Stimulated activated CD8-positive, alpha-beta memory T cell treated with anti-CD3 and anti-CD28 coated beads, Interleukin-15, amount 100 ng/mL, for 4 hours (primary cell): ENCODE results near the gene MTUS2.

Experiments used
- DNase-seq, 2 donors: peaks; one replicate each; pipeline ENCODE4 v3.0.0-alpha.2; 2020; ENCODE audit warnings: low read depth in 2 of 2

MTUS2 gene

DNA sequence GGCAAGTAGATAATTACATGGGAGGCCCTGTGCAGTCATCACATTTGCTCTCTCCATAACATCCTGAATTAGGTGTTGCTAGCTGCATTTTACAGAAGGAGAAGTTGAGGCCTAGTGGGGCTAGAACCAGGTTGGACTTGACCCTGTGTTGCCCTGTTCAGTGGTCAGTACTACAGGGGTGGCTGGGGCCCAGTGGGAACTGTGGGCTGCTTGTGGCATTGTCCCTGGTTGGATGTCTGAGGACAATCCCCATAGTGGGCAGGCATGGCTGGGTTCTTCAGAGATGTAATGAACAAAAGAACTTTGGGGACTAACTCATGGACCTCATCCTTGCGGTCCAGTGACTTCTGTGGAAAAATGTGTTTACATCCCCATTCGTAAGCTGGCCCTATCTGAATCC lies 38.9 kb downstream of the MTUS2 start:
- no peak for DNase-seq

DNA sequence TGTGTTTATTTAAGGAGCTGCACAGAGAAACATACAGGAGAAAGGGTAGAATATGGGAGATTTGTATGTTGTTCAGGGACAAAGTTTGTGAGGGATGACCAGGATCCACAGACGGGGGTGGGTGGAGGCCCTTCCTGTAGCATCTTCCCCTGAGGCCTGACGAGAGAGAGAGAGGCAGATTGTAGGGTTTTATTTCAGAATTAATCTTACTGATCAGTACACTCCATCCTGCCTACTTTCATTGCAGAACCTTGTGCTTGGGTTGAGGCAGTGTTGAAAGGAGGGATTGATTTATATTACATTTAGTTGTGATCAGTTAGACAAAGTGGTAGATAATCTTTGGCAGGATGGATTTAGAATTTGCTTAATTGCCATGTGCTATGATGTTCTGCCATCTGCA lies 39.6 kb downstream of the MTUS2 start:
- no peak for DNase-seq

DNA sequence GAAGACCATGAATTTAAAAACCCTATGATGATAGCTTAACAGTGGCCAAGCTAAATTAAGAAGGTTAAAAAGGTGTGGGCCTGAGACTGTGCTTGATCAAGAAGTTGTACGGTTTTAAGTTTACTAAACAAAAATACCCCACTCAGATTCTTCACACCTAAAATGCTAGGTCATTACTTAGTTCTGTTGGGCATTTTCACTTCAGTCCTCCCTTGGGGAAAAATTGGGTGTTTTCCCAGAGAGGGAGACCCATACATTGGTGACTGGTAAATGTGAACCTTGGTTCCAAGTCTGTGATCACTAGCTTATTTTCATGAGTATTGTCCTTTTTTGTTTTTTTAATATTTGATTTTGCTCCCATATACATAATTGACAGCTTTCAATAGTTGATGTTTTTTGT lies 44.4 kb downstream of the MTUS2 start:
- DNase-seq, result no peak

DNA sequence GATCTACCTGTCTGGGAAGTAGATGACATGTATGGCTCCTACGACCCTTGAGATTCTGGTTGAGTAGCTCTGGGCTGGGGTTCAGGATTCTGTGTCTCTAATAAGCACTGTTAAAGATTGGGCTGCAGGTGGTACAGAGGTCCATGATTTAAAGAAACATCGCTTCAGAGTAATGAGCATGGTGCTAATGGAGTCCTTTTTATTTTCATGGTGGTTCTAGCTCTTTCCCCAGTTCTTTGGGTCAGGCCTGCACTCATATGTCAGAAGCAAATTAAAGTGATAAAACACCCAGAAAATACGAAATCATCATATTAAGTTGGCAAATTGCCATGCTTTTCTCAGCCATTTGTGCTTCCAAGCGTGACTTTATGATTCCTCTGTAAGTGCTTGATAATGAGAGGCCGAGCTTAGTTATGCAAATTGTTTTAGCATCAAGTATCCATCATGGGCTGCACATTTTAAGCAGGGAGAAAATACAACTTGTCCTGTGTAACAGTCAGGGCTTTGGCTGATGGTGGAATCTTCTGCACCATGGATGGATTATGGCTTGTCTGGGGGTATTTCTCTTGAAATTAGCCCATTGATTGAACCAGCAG lies 45.1 kb downstream of the MTUS2 start:
- no peak for DNase-seq

DNA sequence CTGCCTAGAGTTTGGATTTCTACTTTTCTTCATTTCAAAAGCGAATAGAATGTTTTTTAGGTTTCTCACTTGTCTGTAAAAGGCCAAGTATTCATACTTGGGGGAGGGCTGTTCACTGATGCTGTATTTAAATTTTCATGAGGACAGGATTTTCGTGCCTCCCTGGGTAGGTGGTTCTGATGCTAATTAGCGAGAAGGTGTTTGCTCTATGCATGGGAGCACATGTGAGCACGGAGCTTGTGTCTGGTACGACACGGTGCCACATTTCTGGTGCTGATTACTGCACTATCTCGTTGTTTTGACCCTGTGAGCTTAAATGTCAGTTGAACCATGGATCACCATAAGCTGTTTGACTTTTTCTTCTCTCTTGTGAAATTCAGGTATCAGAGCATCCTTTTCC lies 45.8 kb downstream of the MTUS2 start:
- no peak for DNase-seq

DNA sequence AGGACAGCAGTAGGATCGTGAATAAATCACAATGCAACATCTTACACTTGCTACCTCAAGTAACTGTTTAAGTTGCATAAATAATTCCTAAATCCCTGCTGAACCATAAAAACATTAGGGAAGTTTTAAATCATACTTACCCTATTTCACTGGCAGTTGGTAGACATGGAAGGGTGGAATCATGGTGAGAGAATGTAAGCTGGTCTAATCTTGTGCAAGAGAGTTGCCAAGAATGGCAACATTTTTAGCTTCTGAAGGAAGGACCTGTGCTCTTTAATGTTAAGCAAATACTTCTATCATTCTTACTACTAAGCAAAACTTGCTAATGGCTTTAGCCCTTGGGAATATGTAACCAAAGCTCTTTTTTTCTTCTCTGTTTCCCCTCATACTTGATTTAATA lies 46.8 kb downstream of the MTUS2 start:
- DNase-seq, result no peak

DNA sequence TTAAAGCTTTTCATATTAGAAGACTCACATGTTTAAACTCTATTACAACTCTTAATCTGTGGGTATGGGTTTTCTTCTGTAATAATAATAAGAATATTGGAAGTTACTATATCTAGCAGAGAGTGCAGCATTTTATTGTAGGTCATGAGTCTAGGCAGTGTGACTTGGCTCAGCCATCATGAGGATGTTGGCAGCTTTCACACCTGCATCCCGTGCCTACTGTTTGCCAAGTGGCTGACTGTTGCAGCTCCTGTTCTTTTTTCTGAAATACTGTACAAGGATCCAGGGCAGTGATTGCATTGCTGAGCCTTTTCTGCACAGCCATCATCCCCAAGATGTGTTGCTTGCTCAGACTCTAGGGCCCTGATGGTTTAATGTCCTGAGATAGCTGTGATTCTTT lies 47.4 kb downstream of the MTUS2 start:
- DNase-seq, result no peak

DNA sequence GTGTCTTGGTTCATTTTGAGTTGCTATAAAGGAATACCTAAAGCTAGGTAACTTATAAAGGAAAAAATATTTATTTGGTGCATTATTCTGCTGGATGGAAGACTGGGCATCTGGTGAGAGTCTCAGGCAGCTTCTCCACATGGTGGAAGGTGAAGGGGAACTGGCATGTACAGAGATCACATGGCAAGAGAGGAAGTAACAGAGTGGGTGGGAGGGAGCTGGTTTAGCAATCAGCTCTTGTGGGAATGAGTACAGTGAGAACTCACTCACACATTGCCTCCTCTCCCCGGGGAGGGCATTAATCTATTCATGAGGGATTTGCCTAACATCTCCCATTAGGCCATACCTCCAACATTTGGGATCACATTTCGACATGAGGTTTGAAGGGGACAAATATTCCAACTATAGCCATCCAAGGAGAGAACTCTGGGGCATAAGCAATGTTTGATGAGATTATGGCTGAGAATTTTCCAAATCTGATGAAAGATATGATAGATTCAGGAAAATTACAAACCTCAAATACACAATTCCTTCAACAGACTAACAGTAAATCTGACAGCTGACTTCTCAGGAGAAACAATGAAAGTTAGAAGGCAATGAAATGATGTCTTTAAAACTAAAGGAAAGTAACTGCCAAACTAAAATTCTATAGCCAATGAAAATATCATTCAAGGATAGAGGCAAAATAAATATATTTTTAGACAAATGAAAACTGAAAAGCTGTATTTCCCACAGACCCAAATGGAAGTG lies 52.5 kb downstream of the MTUS2 start:
- no peak for DNase-seq

DNA sequence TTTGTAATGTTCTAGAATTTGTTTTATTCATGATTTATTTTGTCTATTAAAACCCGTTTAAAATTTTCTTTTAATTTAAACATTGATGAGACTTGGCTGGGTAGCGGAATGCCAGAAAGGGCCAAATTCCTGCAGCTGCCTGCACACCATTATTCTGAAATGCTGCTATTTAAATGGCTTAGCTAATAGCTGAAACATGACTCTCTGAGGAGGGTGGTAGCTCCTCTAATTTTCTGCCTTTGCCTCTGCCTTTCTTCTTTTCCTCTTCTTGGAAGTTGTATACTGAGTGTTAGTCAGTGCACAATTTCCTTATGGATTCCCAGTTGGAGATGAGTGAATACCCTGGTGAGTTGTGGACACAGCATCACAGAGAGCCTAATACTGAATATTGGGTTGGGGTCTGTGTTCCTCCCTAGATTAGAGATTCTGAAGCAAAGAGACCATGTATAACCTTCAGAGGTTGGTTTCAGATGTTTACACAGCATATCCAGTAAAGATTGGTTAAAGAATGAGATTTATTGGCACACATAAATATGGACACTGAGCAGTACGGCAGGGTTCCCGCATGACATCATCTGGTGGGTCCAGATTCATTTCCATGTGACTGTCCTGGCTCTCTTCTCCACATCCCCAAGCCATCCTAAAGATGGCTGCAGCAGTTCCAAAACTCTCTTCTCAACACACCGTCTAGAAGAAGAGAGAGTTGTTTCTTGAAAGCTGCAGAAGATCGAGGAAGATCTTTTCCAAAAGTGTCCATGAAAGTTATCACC lies 55.9 kb downstream of the MTUS2 start:
- DNase-seq, result no peak

DNA sequence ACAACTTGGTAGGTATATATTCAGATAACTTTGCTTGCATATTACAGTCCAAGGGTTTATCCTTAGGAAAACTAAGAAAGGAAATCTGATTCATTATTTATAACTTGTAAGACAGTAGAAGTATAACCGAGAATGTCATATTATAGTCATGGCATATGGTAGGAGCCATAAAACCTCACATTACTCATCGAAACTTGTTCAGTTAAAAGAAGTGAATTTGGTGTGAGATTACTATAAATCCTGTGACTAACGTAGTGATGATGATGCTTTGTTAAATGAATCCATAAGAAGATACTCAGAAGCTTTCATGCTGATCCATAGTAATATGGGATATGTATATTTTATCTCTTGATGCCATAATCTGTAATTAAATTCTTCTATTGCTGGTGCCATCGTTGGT lies 57.3 kb downstream of the MTUS2 start:
- no peak for DNase-seq

DNA sequence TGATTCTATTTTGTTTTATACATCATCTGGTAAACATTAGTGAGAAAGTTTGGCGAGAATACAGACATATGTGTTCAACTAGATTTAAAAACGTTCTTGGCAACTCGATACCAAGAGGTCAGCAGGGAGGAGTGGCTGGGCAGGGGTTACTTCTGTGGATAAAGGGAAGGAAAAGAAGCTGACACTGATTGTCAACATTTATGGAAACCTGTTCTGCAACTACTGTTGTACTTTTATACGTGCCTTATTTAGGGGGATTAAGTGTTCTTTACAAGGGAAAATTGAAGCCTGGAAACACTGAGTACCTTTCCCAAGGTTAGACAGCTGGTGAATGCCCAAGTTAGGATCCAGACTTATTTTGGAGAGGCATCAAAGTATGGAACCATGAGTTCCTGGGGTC lies 65.0 kb downstream of the MTUS2 start:
- DNase-seq, result no peak

DNA sequence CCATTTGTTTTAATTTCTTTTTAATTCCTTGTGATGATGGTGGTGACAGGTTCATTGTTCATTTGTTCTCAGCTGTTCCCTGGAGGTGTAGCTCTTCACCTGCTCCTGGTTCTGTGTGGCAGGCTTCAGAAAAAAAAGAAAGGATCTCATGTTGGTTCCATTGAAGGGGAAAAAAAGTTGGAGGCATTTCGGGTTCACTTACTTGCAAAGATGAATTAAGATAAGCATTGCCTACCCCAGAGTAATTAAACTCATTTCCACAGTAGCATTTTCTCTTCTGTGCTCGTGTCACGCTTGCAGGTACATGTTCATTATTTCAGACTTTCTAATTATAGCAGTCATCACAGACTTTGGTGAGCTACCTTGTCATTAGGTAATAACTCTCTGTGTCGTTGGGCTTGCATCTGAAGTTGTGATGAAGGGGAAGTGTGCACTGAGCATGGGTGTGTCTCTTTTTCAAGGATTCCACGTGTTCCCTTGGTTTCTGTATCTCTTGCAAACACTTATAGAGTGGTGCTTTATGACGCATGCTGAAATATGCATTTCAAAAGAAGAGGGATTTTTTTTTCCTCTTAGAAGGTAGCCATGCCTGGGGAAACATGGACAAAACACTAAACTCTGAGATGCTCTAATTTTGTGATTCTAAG lies 69.1 kb downstream of the MTUS2 start:
- DNase-seq, result no peak

DNA sequence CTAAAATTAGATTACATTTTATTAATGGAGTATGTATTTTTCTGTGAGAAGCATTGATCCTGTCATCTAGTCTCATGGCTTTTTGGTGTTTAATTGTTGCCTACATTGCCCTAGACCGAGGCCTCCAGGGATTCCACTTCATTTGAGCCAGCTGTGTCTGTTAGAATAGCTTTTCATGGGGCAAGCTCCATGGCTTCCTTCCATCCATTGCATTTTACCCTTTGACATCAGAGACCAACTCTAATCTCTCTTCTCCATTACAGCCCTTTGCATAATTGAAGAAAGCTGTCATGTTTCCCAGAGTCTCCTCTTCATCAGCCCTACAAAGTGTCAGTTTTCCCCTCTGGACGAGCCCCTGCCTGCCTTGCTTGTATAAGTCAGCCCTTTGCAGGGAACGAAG lies 70.6 kb downstream of the MTUS2 start:
- DNase-seq, result no peak

DNA sequence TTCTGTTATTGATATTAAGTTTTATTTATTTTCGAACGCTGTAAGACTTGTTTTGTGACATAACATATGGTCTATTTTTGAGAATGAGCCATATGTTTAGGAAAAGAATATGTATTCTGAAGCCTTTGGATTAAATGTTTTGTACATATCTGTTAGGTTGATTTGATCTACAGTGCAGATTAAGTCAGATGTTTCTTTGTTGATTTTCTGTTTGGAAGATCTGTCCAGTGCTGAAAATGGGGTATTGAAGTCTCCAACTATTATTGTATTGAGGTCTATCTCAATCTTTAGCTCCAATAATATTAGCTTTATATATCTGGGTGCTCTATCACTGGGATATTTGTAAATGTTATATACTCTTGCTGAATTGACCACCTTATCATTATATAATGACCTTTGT lies 97.9 kb downstream of the MTUS2 start:
- no peak for DNase-seq

DNA sequence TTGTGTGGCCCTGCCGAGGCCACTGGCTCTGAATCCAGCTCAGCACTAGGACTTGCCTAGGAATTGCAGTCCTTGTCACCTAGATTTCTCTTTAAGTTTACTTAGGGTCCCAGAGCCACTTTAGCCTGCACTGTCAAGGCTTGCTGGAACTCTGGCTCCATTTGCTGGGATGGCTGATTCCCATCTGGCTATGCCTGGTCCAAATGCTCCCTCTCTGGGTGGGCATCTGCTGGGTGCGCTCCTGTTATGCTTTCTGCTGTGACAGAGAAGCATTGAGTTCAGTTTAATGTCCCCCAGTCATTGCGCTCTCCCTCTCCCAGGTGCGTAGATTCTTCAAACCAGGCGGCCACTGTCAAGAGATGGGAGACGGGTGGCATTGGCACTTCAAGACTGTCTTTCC lies 102.2 kb downstream of the MTUS2 start:
- DNase-seq, result no peak

DNA sequence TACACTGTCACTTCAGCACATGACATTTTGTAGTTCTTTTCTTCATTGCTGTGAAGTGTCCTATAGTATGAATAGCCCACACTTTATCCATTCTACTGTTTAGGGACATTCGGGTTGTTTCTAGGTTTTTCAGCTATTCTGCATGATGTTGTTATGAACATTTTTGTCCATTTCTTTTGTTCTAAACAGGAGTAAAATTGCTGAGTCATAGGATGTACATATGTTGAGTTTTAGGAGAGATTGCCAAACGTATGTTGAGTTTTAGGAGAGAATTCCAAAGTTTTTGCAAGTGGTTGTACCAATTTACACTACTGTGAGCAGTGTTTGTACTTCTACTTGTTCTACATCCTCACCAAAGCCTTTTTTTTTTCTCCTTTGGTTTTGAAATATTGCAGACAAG lies 115.0 kb downstream of the MTUS2 start:
- DNase-seq, result no peak

DNA sequence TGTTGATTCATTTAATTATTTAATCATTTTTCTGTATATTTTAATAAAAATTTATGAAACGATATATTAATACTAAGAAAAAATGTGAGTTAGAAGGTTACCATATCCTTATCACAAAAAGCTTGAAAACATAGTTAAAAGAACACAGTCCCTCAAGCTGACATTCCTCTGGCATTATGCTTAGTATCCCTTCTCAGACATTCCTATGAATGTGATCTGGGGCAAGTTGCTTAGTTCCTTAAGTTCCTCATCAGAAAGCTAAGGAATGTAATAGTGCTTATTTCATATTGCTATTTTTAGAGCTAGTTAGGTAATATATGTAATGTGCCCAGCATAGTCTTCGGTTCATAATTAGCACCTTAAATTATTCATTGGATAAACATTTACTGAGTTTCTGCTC lies 122.8 kb downstream of the MTUS2 start:
- DNase-seq, result no peak

DNA sequence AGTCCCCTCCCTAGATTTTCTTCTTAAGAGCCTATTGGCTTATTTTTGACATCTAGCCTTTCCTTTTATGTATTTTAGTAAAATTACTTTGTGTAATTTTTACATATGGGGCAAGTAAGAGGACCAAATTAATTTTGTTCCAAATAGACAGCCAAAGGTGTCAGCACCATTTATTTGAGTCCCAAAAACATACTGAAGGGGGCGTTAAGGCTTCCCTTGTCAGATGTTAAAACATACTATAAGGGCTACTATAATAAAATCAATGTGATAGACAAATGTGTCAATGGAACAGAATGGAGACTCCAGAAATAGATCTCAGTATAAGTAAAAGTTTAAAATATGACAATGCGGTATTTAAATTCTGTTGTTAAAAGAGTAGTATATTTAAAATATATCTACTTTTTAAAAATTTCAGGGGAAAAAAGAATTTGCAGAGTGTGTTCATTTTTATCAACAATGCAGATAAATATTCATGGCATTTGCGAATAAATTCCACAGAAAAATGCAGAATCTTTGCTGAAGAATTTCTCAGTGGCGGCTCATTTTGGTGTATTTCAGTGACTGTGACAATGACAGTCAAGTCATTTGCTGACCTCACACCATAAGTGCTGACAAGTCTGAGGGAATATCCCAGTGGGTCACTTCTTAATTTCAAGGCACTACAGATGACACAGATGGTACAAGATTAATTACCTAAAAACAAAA lies 133.7 kb downstream of the MTUS2 start:
- no peak for DNase-seq

DNA sequence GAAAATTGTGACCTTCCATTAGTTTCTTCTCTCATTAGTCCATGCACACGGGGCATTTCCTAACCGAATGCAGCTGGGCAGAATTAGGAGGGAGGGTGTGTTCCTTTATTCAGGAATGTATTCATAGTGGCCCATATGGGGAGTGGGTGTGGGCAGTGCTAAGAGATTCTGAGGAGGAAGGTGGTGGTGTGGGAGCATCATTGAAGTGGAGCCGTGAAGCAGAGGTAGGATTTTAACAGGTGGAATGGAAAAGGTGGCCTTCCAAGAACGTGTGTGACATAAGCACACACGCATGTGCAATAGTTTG lies 134.2 kb downstream of the MTUS2 start:
- no peak for DNase-seq

DNA sequence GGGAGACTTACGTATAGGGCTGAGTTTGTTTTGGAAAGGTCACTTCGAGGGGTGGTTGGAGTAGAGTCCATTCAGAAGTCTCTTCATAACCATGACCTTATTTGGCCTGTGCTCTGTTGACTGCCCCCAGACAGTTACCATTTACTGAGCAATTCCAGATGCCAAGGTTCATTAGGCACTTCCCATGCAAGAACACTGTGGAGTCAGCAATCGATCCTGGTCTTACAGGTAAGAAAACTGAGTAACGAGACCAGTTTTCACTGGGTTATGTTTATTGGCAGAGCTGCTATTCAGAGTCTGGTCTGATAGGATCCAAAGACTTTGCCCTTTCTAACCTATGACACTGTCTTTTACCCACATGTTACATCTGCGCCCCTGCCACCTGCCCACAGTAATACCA lies 134.7 kb downstream of the MTUS2 start:
- DNase-seq, result no peak

DNA sequence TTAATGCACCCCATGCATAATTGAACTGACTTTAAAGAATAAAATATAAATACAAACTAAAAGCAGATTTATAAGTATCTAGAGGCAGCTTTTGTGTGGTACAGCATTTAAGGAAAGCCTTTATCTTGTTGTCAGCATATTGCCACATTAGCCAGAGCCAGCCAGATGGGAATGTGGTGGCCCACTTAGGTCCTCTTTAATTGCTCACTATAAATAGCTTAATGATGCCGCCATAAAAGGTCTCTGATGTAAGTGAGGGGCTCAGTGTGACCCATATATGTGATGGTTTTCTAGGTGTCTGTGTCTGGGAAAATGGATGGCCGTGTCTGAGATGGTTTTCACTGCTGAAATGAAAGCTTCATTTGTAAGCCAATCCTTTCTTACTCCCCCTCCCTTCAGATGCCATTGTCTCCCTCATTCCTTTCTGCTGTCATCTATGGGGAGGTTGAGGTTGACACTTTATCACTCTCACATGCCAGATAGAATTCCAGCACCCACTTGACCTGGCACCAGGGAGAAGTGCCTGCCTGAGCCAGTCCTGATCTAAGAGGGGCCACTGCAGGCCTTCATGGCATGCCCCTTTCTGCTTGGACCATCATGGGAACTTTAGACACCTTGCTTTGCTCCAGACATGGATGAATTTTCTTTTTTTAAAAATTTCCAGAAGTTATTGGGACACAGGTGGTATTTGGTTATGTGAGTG lies 135.3 kb downstream of the MTUS2 start:
- no peak for DNase-seq

DNA sequence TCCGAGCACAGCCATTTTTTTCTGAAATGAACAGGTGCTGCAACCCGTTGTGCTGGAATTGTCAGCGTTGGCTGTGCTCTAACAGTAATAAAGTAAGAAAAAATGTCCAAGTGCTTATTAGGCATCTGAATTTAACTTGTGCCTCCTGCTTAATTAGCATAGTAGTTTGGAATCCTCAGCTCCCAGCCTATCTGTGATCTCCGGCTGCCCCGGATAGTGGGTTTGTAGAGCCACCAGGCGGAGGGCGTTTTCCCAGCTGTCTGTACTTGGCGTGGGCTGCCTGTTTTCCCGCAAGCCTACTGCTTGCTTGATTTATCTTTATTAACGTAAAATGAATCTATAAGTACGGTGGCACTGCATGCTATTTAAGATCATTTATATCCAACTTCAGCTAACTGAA lies 137.9 kb downstream of the MTUS2 start:
- no peak for DNase-seq
